ENCODE measurements around the gene PTCH2. TPM values are rescaled to one million over a fixed set of nuclear protein-coding genes. Genes with fewer than 3 reads are reported as not detected.

PTCH2 gene
- total RNA-seq, 1 experiment from 2014 or later, result 0.74 TPM

GRCh38 chr1:44820328-44821239 is 22.5 kb downstream of the PTCH2 start:
- Histone ChIP-seq H3K27me3 (ENCODE audit: control insufficient read depth, insufficient read depth, low read length) (no peaks in the 10 kb centered on the region), H3K36me3 (ENCODE audit: control insufficient read depth, insufficient read depth, low read length) (no peaks in the 10 kb centered on the region), H3K27ac (ENCODE audit: low read length) (peak overlapping the region; percentile 99), H3K9me3 (ENCODE audit: control insufficient read depth, insufficient read depth, low read depth, low read length) (no peaks in the 10 kb centered on the region), H3K4me1 (ENCODE audit: control insufficient read depth, insufficient read depth, low read length) (peaks cover 4% of the 10 kb centered on the region; the same call in 1 of the 2 replicates), H3K4me3 (ENCODE audit: low read depth in 2 of 2, low read length in 2 of 2) (peak overlapping the region; percentile 50 to 76)
- TF ChIP-seq TCF7L2 (IDR thresholded peaks at IDR 0.05; ENCODE audit: low read depth, low read length) (no peak), POLR2AphosphoS5 (IDR thresholded peaks at IDR 0.05; ENCODE audit: low read depth, low read length) (no peak), SIN3A (IDR thresholded peaks at IDR 0.05; ENCODE audit: borderline replicate concordance, insufficient read depth, low read depth, low read length) (no peak), REST (IDR thresholded peaks at IDR 0.05; ENCODE audit: insufficient read depth in 1 of 2, low read depth in 2 of 2, low read length in 1 of 2) (no peak), CTCF (IDR thresholded peaks at IDR 0.05) (no peak)
- ATAC-seq, result no peak; the same call in 1 of the 2 replicates
- DNase-seq (ENCODE audit: low read depth, low spot score), result no peak
- ChIA-PET CTCF (no interaction called here), POLR2A (interaction anchor here (0.6 to 1.6 kb wide), 4 partner anchors 38 to 170 kb away, joined by 3 to 5 read pairs (median 4); no protein-coding TSS in a partner anchor)
- in situ Hi-C loops (cut with HindIII; ENCODE audit: low pct_unique_long_range_greater_than_20kb, low sequenced_read_pairs), result no loop called here
- no TSS peak for BruUV-seq (replicated peaks)
- intact Hi-C loops (cut with micrococcal nuclease; ENCODE audit: unreplicated experiment), result no loop called here

- peak overlapping the region; percentile 50 to 76 for H3K4me3 ChIP-seq (ENCODE audit: low read depth in 2 of 2, low read length in 2 of 2)
- peak; percentile 96 for ATAC-seq
- H3K9me3 ChIP-seq (ENCODE audit: control insufficient read depth, insufficient read depth, low read depth, low read length), result no peaks in the 10 kb centered on the region
- H3K27me3 ChIP-seq (ENCODE audit: control insufficient read depth, insufficient read depth, low read length), result no peaks in the 10 kb centered on the region
- DNase-seq (ENCODE audit: low read depth, low spot score), result peak; percentile 89
- H3K4me1 ChIP-seq (ENCODE audit: control insufficient read depth, insufficient read depth, low read length), result peaks cover 10% of the 10 kb centered on the region; the same call in 1 of the 2 replicates
- H3K36me3 ChIP-seq (ENCODE audit: control insufficient read depth, insufficient read depth, low read length), result no peaks in the 10 kb centered on the region
- TSS peak; percentile 100 for BruUV-seq (replicated peaks)
- in situ Hi-C loops (cut with HindIII; ENCODE audit: low pct_unique_long_range_greater_than_20kb, low sequenced_read_pairs), result no loop called here
- intact Hi-C loops (cut with micrococcal nuclease; ENCODE audit: unreplicated experiment), result loop anchor here (2.0 to 10.0 kb wide), 2 partner anchors 27 to 85 kb away; partner anchors contain the start of genes KIF2C and RNU5D-1
- TF ChIP-seq SIN3A (IDR thresholded peaks at IDR 0.05; ENCODE audit: borderline replicate concordance, insufficient read depth, low read depth, low read length) (peak; percentile 95), POLR2AphosphoS5 (IDR thresholded peaks at IDR 0.05; ENCODE audit: low read depth, low read length) (peak; percentile 100), TCF7L2 (IDR thresholded peaks at IDR 0.05; ENCODE audit: low read depth, low read length) (peak; percentile 75), REST (IDR thresholded peaks at IDR 0.05; ENCODE audit: insufficient read depth in 1 of 2, low read depth in 2 of 2, low read length in 1 of 2) (no peak), CTCF (IDR thresholded peaks at IDR 0.05) (no peak)
- ChIA-PET CTCF (interaction anchor here (0.9 kb wide), 1 partner anchor 20 kb away, joined by 3 read pairs; the partner anchor contains the start of gene PLK3), POLR2A (interaction anchor here (0.6 to 1.6 kb wide), 14 partner anchors 10 to 251 kb away, joined by 3 to 25 read pairs (median 4); partner anchors contain the start of genes BEST4, DYNLT4, EIF2B3 and HECTD3)
- H3K27ac ChIP-seq (ENCODE audit: low read length), result peak overlapping the region; percentile 99
Observed at GRCh38 chr1:44819608-44820327, 23.3 kb downstream of the PTCH2 start.

Measured in Panc1 (cell line).